IMR-90 (cell line): ENCODE results near the gene APOC4. TPM values are rescaled to one million over a fixed set of nuclear protein-coding genes. Genes with fewer than 3 reads are reported as not detected.

Experiments
- ATAC-seq: fragments of 200-7000 bp; cut with Tn5 transposase; 2 replicates; pipeline ENCODE4 v1.9.1; 2020; ENCODE audit warnings: low read depth, mild to moderate bottlenecking, moderate library complexity
- BruUV-seq: library from RNA; stranded (reverse); fragments of 400-500 nt; replicated peaks from 2 replicates; lab custom pipeline; 2021; lab: Mats Ljungman, UMichigan
- CTCF ChIA-PET: fragments of 300-600 bp; formaldehyde crosslinking; extraction: SDS; loops from one replicate; lab custom pipeline; 2021; ENCODE audit warnings: antibody characterized with exemption; lab: Yijun Ruan, JAX
- POLR2A ChIA-PET: fragments of 300-600 bp; sonication (Branson Sonifier 250); formaldehyde crosslinking; loops from one replicate; lab custom pipeline; 2022; ENCODE audit warnings: antibody characterized with exemption; ENCODE audit not compliant: unreplicated experiment; lab: Charles Lee
- DNase-seq: peaks from one replicate; pipeline ENCODE4 v3.0.0; 2013
- H2AFZ ChIP-seq: replicated peaks from 2 replicates; pipeline ENCODE3; 2013; ENCODE audit warnings: low read length, mild to moderate bottlenecking; ENCODE audit not compliant: poor library complexity
- H2AK5ac ChIP-seq: 2 replicates; pipeline ENCODE4 v1.6.1; 2013; ENCODE audit warnings: low read depth, low read length, inconsistent platforms
- H2AK9ac ChIP-seq: replicated peaks from 2 replicates; pipeline ENCODE3; 2013; ENCODE audit warnings: mild to moderate bottlenecking, low read depth, low read length, moderate library complexity; ENCODE audit not compliant: poor library complexity
- H2BK120ac ChIP-seq: 2 replicates; pipeline ENCODE4 v1.6.1; 2013; ENCODE audit warnings: low read depth, low read length, inconsistent platforms
- H2BK15ac ChIP-seq: 3 replicates; pipeline ENCODE4 v1.6.1; 2013; ENCODE audit warnings: low read depth, low read length, inconsistent platforms
- H2BK20ac ChIP-seq: 2 replicates; pipeline ENCODE4 v1.6.1; 2013; ENCODE audit warnings: low read depth, mild to moderate bottlenecking, inconsistent platforms, low read length, moderate library complexity
- H2BK5ac ChIP-seq: 2 replicates; pipeline ENCODE4 v1.6.1; 2013; ENCODE audit warnings: mild to moderate bottlenecking, low read depth, low read length, inconsistent platforms; ENCODE audit not compliant: poor library complexity, severe bottlenecking
- H3K14ac ChIP-seq: replicated peaks from 2 replicates; pipeline ENCODE4 v1.6.1; 2013; ENCODE audit warnings: low read depth, low read length, inconsistent platforms
- H3K18ac ChIP-seq: 2 replicates; pipeline ENCODE4 v1.6.1; 2013; ENCODE audit warnings: low read depth, low read length, control low read depth
- H3K23ac ChIP-seq: 2 replicates; pipeline ENCODE4 v1.6.1; 2013; ENCODE audit warnings: low read depth, low read length, inconsistent platforms
- H3K27ac ChIP-seq: 2 replicates; pipeline ENCODE4 v1.5.1; 2013; ENCODE audit warnings: mild to moderate bottlenecking, control low read depth, low read length; ENCODE audit not compliant: insufficient read depth
- H3K27me3 ChIP-seq: 2 replicates; pipeline ENCODE4 v1.6.1; 2013; ENCODE audit warnings: low read length; ENCODE audit not compliant: control insufficient read depth, insufficient read depth
- H3K36me3 ChIP-seq: 2 replicates; pipeline ENCODE4 v1.6.1; 2013; ENCODE audit warnings: low read length, mixed read lengths; ENCODE audit not compliant: control insufficient read depth, insufficient read depth
- H3K4ac ChIP-seq: 2 replicates; pipeline ENCODE4 v1.6.1; 2013; ENCODE audit warnings: low read depth, low read length, inconsistent platforms
- H3K4me1 ChIP-seq: 2 replicates; pipeline ENCODE4 v1.6.1; 2013; ENCODE audit warnings: low read length, mixed read lengths; ENCODE audit not compliant: control insufficient read depth, insufficient read depth
- H3K4me2 ChIP-seq: 2 replicates; pipeline ENCODE4 v1.6.1; 2013; ENCODE audit warnings: low read depth, mild to moderate bottlenecking, control low read depth, low read length, moderate library complexity
- H3K4me3 ChIP-seq: 2 replicates; pipeline ENCODE4 v1.5.1; 2013; ENCODE audit warnings: low read depth, mild to moderate bottlenecking, control low read depth, low read length, moderate library complexity; ENCODE audit not compliant: insufficient read depth
- H3K56ac ChIP-seq: 2 replicates; pipeline ENCODE4 v1.6.1; 2013; ENCODE audit warnings: low read length, inconsistent platforms; ENCODE audit not compliant: insufficient read depth; ENCODE audit errors: extremely low read depth
- H3K79me1 ChIP-seq, 2 experiments: 2 replicates each; pipeline ENCODE4 v1.6.1; 2013; ENCODE audit warnings: low read length in 2 of 2, inconsistent platforms in 1 of 2, low read depth in 1 of 2
- H3K9ac ChIP-seq: 2 replicates; pipeline ENCODE4 v1.6.1; 2013; ENCODE audit warnings: low read depth, low read length, control low read depth
- H3K9me1 ChIP-seq: 2 replicates; pipeline ENCODE4 v1.6.1; 2013; ENCODE audit warnings: low read length, inconsistent platforms; ENCODE audit not compliant: insufficient read depth
- H3K9me3 ChIP-seq: 2 replicates; pipeline ENCODE4 v1.6.1; 2013; ENCODE audit warnings: low read length; ENCODE audit not compliant: control insufficient read depth, insufficient read depth
- H4K20me1 ChIP-seq: 2 replicates; pipeline ENCODE4 v1.6.1; 2013; ENCODE audit warnings: low read length, inconsistent platforms; ENCODE audit not compliant: insufficient read depth
- H4K5ac ChIP-seq: 2 replicates; pipeline ENCODE4 v1.6.1; 2013; ENCODE audit warnings: mild to moderate bottlenecking, low read depth, low read length, control low read depth
- H4K8ac ChIP-seq, 2 experiments: 2 replicates each; pipeline ENCODE4 v1.6.1; 2013; ENCODE audit warnings: low read depth in 2 of 2, low read length in 2 of 2, control low read depth in 1 of 2, inconsistent platforms in 1 of 2
- H4K91ac ChIP-seq: 2 replicates; pipeline ENCODE4 v1.6.1; 2013; ENCODE audit warnings: low read depth, low read length, inconsistent platforms; ENCODE audit not compliant: insufficient read depth
- BHLHE40 ChIP-seq: fragments of 150-350 bp; IDR thresholded peaks from 2 replicates; pipeline ENCODE4 v1.6.1; 2016; ENCODE audit warnings: mild to moderate bottlenecking, low read depth, low read length
- CEBPB ChIP-seq: IDR thresholded peaks from 2 replicates; pipeline ENCODE4 v1.6.1; 2012; ENCODE audit warnings: low read depth, low read length, improper control_type of control experiment
- CHD1 ChIP-seq: IDR thresholded peaks from 2 replicates; pipeline ENCODE4 v1.6.1; 2012; ENCODE audit warnings: low read depth, low read length, improper control_type of control experiment
- CTCF ChIP-seq: conservative IDR thresholded peaks from 2 replicates; pipeline ENCODE4 v1.5.1; 2012; ENCODE audit warnings: mild to moderate bottlenecking, low read depth, low read length, improper control_type of control experiment
- ELK1 ChIP-seq: fragments of 150-350 bp; IDR thresholded peaks from 2 replicates; pipeline ENCODE4 v1.6.1; 2016; ENCODE audit warnings: low read depth, mild to moderate bottlenecking, low read length, moderate library complexity, borderline replicate concordance
- FOS ChIP-seq: fragments of 150-350 bp; IDR thresholded peaks from 2 replicates; pipeline ENCODE4 v1.6.1; 2016; ENCODE audit warnings: low read depth, low read length
- MAFK ChIP-seq: IDR thresholded peaks from 2 replicates; pipeline ENCODE4 v1.6.1; 2012; ENCODE audit warnings: low read depth, low read length, improper control_type of control experiment
- MAZ ChIP-seq: IDR thresholded peaks from 2 replicates; pipeline ENCODE4 v1.6.1; 2012; ENCODE audit warnings: low read depth, mild to moderate bottlenecking, low read length, improper control_type of control experiment, moderate library complexity, borderline replicate concordance
- MXI1 ChIP-seq: IDR thresholded peaks from 2 replicates; pipeline ENCODE4 v1.6.1; 2012; ENCODE audit warnings: low read depth, mild to moderate bottlenecking, low read length, moderate library complexity, borderline replicate concordance
- NFE2L2 ChIP-seq: fragments of 150-350 bp; IDR thresholded peaks from 2 replicates; pipeline ENCODE4 v1.6.1; 2016; ENCODE audit warnings: low read depth, mild to moderate bottlenecking, low read length
- POLR2A ChIP-seq: IDR thresholded peaks from 2 replicates; pipeline ENCODE4 v1.6.1; 2012; ENCODE audit warnings: mild to moderate bottlenecking, low read depth, low read length
- RAD21 ChIP-seq: IDR thresholded peaks from 2 replicates; pipeline ENCODE4 v1.6.1; 2012; ENCODE audit warnings: low read length, improper control_type of control experiment
- RCOR1 ChIP-seq: IDR thresholded peaks from 2 replicates; pipeline ENCODE4 v1.6.1; 2012; ENCODE audit warnings: mild to moderate bottlenecking, low read length, improper control_type of control experiment; ENCODE audit not compliant: insufficient replicate concordance
- RFX5 ChIP-seq: IDR thresholded peaks from 2 replicates; pipeline ENCODE4 v1.8.0; 2012; ENCODE audit warnings: low read depth, mild to moderate bottlenecking, low read length, moderate library complexity
- SMC3 ChIP-seq: fragments of 150-350 bp; IDR thresholded peaks from 2 replicates; pipeline ENCODE4 v1.6.1; 2016; ENCODE audit warnings: low read depth, mild to moderate bottlenecking, antibody characterized with exemption, low read length, moderate library complexity
- USF2 ChIP-seq: fragments of 150-350 bp; IDR thresholded peaks from 2 replicates; pipeline ENCODE4 v1.6.1; 2017; ENCODE audit warnings: mild to moderate bottlenecking, antibody characterized with exemption, low read length, low read depth
- WGBS, 2 experiments: methylation state at CpG; one replicate each; pipeline versions ENCODE4 v1.1.5 to v1.1.7; 2013; ENCODE audit warnings: missing lambda C conversion rate in 2 of 2; ENCODE audit not compliant: insufficient read length in 1 of 2; ENCODE audit errors: extremely low coverage in 2 of 2; 5-methylcytosine and 5-hydroxymethylcytosine counted together
- dilution Hi-C: fragments of 300-500 bp; cut with HindIII; formaldehyde crosslinking; loops from one replicate; pipeline ENCODE4 v1.14.3; 2018; ENCODE audit warnings: low sequenced_read_pairs; ENCODE audit not compliant: unreplicated experiment
- in situ Hi-C: fragments of 300-500 bp; cut with MboI; formaldehyde crosslinking; loops from 3 replicates; pipeline ENCODE4 v1.14.3; 2019; ENCODE audit warnings: low sequenced_read_pairs, inconsistent platforms, mixed read lengths
- intact Hi-C: fragments of 100-400 bp; cut with micrococcal nuclease; formaldehyde crosslinking; loops from 2 replicates; pipeline ENCODE4 v1.10.0; 2022
- polyA plus RNA-seq, 3 experiments: library from polyadenylated mRNA; depleted of rRNA; stranded (reverse); fragments of >200 nt; gene quantifications; 2 replicates each; pipeline ENCODE4 v1.2.3, GENCODE V29; 2012; ENCODE audit warnings: low replicate concordance in 1 of 3
- total RNA-seq: library from RNA; depleted of rRNA; stranded (reverse); fragments of >200 nt; gene quantifications from 2 replicates; pipeline ENCODE4 v1.2.3, GENCODE V29; 2012

APOC4 gene
- total and polyA plus RNA-seq, 2 of the 4 experiments (the other 2 are of a cell fraction): not detected

- H2BK20ac ChIP-seq: no peak overlapping the region
- H3K4me1 ChIP-seq: no peaks in the 10 kb centered on the region
- ATAC-seq: no peak
- no peak overlapping the region for H2AK9ac ChIP-seq
- no CpG with 5 or more reads among the region's 5 CpGs for WGBS, 2 experiments
- no peak overlapping the region for H4K8ac ChIP-seq
- no peak overlapping the region for H3K9ac ChIP-seq
- H2BK5ac ChIP-seq: no peak overlapping the region
- H2AFZ ChIP-seq: no peak overlapping the region
- no peak overlapping the region for H3K4me2 ChIP-seq
- no peak overlapping the region for H2BK120ac ChIP-seq
- H2BK15ac ChIP-seq: no peak overlapping the region
- H4K91ac ChIP-seq: no peak overlapping the region
- H3K27ac ChIP-seq: no peak overlapping the region
- peaks cover 2% of the 10 kb centered on the region; the same call in 1 of the 2 replicates for H3K36me3 ChIP-seq
- dilution Hi-C loops (no loop called here), in situ Hi-C loops (no loop called here), intact Hi-C loops (no loop called here)
- H4K20me1 ChIP-seq: no peaks in the 10 kb centered on the region
- no peak overlapping the region for H4K5ac ChIP-seq
- H3K4me3 ChIP-seq: no peak overlapping the region
- BruUV-seq: no TSS peak
- DNase-seq: no peak
- peaks cover 6% of the 10 kb centered on the region; the same call in 1 of the 2 replicates for H3K27me3 ChIP-seq
- H3K9me3 ChIP-seq: no peaks in the 10 kb centered on the region
- no peak overlapping the region for H3K14ac ChIP-seq
- no peaks in the 10 kb centered on the region for H3K9me1 ChIP-seq
- H3K23ac ChIP-seq: no peak overlapping the region
- ChIA-PET CTCF (no interaction called here), POLR2A (no interaction called here)
- no peak overlapping the region for H3K56ac ChIP-seq
- no peak overlapping the region for H3K18ac ChIP-seq
- TF ChIP-seq USF2 (no peak), MAZ (no peak), BHLHE40 (no peak), RFX5 (no peak), CTCF (no peak), RCOR1 (no peak), RAD21 (no peak), POLR2A (no peak), MAFK (no peak), ELK1 (no peak), NFE2L2 (no peak), MXI1 (no peak), FOS (no peak), CEBPB (no peak), SMC3 (no peak), CHD1 (no peak)
- H2AK5ac ChIP-seq: no peak overlapping the region
- no peaks in the 10 kb centered on the region for H3K79me1 ChIP-seq
- H3K4ac ChIP-seq: no peak overlapping the region
Observed at GRCh38 chr19:44948237-44948636, 6.2 kb downstream of the APOC4 start.
